ENCODE data around the gene XRCC5.

DNA sequence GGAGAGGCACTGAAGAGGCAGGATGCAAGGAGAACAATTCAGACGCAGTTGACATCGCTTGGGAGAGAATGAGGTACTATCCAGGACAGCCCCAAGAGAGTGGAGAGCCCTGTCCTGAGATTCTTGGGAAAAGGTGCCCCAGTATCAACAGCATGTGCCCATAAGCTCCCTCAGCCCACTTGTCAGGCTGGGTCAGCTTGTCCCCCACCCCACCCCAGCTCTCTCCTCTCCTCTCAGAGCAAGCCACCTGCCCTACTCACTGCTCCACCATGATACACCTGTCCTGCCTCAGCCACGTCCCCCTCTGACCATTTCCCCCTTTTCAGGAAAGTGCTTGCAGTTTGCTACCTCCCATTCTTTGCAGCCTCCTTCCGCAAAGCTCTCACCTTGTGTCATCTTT is 111.8 kb downstream of the XRCC5 start:
- TF ChIP-seq, protein P1, sequence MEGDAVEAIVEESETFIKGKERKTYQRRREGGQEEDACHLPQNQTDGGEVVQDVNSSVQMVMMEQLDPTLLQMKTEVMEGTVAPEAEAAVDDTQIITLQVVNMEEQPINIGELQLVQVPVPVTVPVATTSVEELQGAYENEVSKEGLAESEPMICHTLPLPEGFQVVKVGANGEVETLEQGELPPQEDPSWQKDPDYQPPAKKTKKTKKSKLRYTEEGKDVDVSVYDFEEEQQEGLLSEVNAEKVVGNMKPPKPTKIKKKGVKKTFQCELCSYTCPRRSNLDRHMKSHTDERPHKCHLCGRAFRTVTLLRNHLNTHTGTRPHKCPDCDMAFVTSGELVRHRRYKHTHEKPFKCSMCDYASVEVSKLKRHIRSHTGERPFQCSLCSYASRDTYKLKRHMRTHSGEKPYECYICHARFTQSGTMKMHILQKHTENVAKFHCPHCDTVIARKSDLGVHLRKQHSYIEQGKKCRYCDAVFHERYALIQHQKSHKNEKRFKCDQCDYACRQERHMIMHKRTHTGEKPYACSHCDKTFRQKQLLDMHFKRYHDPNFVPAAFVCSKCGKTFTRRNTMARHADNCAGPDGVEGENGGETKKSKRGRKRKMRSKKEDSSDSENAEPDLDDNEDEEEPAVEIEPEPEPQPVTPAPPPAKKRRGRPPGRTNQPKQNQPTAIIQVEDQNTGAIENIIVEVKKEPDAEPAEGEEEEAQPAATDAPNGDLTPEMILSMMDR (optimal IDR thresholded peaks at IDR 0.05 in 1 of 3, IDR thresholded peaks at IDR 0.05 in 1 of 3, conservative IDR thresholded peaks at IDR 0.05 in 1 of 3; ENCODE audit: extremely low read depth in 1 of 3, insufficient read depth in 2 of 3, low read length in 3 of 3) = no peak
- no peak for TF ChIP-seq EZH2 (IDR thresholded peaks at IDR 0.05; ENCODE audit: low read length)
